ENCODE data around the gene ADGRG6.

DNA sequence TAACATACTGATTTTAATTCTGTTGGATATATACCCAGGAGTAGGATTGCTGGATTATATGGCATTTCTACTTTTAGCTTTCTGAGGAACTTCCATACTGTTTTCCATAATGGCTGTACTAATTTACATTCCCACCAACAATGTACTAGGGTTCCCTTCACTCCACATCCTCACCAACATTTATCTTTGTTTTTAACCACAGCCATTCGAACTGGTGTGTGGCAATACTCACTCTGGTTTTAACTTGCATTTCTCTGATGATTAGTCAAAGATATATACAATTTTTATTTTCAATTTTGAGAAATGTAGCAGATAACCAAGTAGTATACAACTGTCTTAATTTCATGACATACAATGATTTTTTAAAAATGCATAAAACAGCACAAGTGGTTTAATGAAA lies 30.3 kb upstream of the ADGRG6 start:
- TF ChIP-seq, protein P1, sequence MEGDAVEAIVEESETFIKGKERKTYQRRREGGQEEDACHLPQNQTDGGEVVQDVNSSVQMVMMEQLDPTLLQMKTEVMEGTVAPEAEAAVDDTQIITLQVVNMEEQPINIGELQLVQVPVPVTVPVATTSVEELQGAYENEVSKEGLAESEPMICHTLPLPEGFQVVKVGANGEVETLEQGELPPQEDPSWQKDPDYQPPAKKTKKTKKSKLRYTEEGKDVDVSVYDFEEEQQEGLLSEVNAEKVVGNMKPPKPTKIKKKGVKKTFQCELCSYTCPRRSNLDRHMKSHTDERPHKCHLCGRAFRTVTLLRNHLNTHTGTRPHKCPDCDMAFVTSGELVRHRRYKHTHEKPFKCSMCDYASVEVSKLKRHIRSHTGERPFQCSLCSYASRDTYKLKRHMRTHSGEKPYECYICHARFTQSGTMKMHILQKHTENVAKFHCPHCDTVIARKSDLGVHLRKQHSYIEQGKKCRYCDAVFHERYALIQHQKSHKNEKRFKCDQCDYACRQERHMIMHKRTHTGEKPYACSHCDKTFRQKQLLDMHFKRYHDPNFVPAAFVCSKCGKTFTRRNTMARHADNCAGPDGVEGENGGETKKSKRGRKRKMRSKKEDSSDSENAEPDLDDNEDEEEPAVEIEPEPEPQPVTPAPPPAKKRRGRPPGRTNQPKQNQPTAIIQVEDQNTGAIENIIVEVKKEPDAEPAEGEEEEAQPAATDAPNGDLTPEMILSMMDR (IDR thresholded peaks at IDR 0.05 in 8 of 11, conservative IDR thresholded peaks at IDR 0.05 in 3 of 11): no peak
- TF ChIP-seq POLR2AphosphoS5 (IDR thresholded peaks at IDR 0.05): no peak
- TF ChIP-seq POLR2A (IDR thresholded peaks at IDR 0.05): no peak
